Measurements from ENCODE around the gene ARID4B. TPM values are rescaled to one million over a fixed set of nuclear protein-coding genes. Genes with fewer than 3 reads are reported as not detected.

ARID4B gene
- total and polyA plus RNA-seq, 2 of the 13 experiments (the other 11 are each of a cell fraction or from before 2014, with no cell fraction given): 9.7 to 24.6 TPM

DNA sequence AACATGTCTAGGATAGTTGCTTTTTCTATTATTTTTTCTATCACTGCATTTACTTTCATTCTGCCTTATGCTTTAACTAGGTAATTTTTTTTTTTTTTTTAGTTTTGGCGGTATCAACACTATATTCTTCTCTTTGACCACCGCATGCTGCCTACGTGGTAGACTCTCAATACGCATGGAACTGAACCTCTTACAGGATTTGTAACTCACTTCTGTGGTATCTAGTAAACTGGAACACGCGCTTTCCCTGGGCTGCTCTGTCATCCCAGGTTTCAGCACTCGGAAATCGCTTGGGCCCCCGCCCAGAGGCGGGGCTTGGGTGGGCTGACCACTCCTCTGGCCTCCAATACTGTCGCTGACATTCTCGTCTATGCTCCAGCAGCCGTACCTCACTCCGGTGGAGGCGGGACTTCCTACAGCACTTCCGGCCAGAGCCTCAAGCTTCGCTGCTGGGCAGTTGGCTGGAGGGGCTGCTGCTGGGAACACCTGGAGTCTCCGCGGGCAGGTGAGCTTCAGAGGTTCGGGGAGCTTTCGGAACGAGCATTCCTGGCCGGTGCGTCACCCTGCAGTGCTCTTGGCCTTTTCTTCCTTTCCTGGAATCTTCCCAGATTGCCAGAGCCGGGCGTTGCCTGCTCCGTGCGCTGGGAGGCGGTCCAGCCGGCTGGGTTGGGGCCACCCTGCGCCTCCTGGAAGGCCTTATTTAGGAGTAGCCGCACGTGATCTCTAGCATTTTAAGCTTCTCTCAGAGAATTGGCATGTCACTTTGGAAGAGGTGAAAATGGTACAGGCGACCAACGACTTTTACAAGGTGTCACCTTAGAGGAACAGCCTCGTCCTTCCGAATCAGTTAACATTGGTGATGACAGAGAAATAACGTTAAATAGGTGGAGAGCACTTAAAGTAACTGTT lies 39.3 kb upstream of the ARID4B start, which contains the start of gene TBCE (continued):
- TF ChIP-seq, protein P1, sequence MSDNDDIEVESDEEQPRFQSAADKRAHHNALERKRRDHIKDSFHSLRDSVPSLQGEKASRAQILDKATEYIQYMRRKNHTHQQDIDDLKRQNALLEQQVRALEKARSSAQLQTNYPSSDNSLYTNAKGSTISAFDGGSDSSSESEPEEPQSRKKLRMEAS (IDR thresholded peaks at IDR 0.05): peak; percentile 68
- TF ChIP-seq GABPA (IDR thresholded peaks at IDR 0.05; ENCODE audit: low read depth, low read length) (peak; percentile 90), GABPA (CRISPR knock-in tag; IDR thresholded peaks at IDR 0.05; ENCODE audit: low read depth) (peak; percentile 96), ATF1 (CRISPR knock-in tag; IDR thresholded peaks at IDR 0.05) (peak; percentile 55; the same call in 1 of the 2 replicates), SRF (IDR thresholded peaks at IDR 0.05; ENCODE audit: low read depth, low read length) (peak; percentile 80; the same call in 1 of the 2 replicates), TP53 (CRISPR knock-in tag; conservative IDR thresholded peaks at IDR 0.05) (0 out of 2 replicates have a peak, but pooled peaks have one; percentile 29), TBL1XR1 (IDR thresholded peaks at IDR 0.05; ENCODE audit: borderline replicate concordance, low read length, partially characterized antibody) (no peak)
- TF ChIP-seq, protein P2, sequence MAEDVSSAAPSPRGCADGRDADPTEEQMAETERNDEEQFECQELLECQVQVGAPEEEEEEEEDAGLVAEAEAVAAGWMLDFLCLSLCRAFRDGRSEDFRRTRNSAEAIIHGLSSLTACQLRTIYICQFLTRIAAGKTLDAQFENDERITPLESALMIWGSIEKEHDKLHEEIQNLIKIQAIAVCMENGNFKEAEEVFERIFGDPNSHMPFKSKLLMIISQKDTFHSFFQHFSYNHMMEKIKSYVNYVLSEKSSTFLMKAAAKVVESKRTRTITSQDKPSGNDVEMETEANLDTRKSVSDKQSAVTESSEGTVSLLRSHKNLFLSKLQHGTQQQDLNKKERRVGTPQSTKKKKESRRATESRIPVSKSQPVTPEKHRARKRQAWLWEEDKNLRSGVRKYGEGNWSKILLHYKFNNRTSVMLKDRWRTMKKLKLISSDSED (CRISPR knock-in tag; IDR thresholded peaks at IDR 0.05): no peak
- TF ChIP-seq, protein P3, sequence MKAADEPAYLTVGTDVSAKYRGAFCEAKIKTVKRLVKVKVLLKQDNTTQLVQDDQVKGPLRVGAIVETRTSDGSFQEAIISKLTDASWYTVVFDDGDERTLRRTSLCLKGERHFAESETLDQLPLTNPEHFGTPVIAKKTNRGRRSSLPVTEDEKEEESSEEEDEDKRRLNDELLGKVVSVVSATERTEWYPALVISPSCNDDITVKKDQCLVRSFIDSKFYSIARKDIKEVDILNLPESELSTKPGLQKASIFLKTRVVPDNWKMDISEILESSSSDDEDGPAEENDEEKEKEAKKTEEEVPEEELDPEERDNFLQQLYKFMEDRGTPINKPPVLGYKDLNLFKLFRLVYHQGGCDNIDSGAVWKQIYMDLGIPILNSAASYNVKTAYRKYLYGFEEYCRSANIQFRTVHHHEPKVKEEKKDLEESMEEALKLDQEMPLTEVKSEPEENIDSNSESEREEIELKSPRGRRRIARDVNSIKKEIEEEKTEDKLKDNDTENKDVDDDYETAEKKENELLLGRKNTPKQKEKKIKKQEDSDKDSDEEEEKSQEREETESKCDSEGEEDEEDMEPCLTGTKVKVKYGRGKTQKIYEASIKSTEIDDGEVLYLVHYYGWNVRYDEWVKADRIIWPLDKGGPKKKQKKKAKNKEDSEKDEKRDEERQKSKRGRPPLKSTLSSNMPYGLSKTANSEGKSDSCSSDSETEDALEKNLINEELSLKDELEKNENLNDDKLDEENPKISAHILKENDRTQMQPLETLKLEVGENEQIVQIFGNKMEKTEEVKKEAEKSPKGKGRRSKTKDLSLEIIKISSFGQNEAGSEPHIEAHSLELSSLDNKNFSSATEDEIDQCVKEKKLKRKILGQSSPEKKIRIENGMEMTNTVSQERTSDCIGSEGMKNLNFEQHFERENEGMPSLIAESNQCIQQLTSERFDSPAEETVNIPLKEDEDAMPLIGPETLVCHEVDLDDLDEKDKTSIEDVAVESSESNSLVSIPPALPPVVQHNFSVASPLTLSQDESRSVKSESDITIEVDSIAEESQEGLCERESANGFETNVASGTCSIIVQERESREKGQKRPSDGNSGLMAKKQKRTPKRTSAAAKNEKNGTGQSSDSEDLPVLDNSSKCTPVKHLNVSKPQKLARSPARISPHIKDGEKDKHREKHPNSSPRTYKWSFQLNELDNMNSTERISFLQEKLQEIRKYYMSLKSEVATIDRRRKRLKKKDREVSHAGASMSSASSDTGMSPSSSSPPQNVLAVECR (CRISPR knock-in tag; IDR thresholded peaks at IDR 0.05; ENCODE audit: borderline replicate concordance): peak; percentile 91
- TF ChIP-seq, protein P4, sequence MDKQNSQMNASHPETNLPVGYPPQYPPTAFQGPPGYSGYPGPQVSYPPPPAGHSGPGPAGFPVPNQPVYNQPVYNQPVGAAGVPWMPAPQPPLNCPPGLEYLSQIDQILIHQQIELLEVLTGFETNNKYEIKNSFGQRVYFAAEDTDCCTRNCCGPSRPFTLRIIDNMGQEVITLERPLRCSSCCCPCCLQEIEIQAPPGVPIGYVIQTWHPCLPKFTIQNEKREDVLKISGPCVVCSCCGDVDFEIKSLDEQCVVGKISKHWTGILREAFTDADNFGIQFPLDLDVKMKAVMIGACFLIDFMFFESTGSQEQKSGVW (CRISPR knock-in tag; IDR thresholded peaks at IDR 0.05; ENCODE audit: borderline replicate concordance): no peak
- TF ChIP-seq, protein P5, sequence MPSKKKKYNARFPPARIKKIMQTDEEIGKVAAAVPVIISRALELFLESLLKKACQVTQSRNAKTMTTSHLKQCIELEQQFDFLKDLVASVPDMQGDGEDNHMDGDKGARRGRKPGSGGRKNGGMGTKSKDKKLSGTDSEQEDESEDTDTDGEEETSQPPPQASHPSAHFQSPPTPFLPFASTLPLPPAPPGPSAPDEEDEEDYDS (CRISPR knock-in tag; IDR thresholded peaks at IDR 0.05): peak; percentile 63; the same call in 1 of the 2 replicates
- TF ChIP-seq, protein P6, sequence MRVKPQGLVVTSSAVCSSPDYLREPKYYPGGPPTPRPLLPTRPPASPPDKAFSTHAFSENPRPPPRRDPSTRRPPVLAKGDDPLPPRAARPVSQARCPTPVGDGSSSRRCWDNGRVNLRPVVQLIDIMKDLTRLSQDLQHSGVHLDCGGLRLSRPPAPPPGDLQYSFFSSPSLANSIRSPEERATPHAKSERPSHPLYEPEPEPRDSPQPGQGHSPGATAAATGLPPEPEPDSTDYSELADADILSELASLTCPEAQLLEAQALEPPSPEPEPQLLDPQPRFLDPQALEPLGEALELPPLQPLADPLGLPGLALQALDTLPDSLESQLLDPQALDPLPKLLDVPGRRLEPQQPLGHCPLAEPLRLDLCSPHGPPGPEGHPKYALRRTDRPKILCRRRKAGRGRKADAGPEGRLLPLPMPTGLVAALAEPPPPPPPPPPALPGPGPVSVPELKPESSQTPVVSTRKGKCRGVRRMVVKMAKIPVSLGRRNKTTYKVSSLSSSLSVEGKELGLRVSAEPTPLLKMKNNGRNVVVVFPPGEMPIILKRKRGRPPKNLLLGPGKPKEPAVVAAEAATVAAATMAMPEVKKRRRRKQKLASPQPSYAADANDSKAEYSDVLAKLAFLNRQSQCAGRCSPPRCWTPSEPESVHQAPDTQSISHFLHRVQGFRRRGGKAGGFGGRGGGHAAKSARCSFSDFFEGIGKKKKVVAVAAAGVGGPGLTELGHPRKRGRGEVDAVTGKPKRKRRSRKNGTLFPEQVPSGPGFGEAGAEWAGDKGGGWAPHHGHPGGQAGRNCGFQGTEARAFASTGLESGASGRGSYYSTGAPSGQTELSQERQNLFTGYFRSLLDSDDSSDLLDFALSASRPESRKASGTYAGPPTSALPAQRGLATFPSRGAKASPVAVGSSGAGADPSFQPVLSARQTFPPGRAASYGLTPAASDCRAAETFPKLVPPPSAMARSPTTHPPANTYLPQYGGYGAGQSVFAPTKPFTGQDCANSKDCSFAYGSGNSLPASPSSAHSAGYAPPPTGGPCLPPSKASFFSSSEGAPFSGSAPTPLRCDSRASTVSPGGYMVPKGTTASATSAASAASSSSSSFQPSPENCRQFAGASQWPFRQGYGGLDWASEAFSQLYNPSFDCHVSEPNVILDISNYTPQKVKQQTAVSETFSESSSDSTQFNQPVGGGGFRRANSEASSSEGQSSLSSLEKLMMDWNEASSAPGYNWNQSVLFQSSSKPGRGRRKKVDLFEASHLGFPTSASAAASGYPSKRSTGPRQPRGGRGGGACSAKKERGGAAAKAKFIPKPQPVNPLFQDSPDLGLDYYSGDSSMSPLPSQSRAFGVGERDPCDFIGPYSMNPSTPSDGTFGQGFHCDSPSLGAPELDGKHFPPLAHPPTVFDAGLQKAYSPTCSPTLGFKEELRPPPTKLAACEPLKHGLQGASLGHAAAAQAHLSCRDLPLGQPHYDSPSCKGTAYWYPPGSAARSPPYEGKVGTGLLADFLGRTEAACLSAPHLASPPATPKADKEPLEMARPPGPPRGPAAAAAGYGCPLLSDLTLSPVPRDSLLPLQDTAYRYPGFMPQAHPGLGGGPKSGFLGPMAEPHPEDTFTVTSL (CRISPR knock-in tag; IDR thresholded peaks at IDR 0.05; ENCODE audit: borderline replicate concordance): peak; percentile 12; the same call in 1 of the 2 replicates
- TF ChIP-seq, protein P7, sequence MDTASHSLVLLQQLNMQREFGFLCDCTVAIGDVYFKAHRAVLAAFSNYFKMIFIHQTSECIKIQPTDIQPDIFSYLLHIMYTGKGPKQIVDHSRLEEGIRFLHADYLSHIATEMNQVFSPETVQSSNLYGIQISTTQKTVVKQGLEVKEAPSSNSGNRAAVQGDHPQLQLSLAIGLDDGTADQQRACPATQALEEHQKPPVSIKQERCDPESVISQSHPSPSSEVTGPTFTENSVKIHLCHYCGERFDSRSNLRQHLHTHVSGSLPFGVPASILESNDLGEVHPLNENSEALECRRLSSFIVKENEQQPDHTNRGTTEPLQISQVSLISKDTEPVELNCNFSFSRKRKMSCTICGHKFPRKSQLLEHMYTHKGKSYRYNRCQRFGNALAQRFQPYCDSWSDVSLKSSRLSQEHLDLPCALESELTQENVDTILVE (CRISPR knock-in tag; IDR thresholded peaks at IDR 0.05): no peak; the same call in 1 of the 2 replicates

Data from HepG2 (cell line).